Measurements from ENCODE around the gene NTPCR.

- TF ChIP-seq CTCF (IDR thresholded peaks at IDR 0.05) = no peak
- no peak for TF ChIP-seq POLR2A (IDR thresholded peaks at IDR 0.05)
Measured at GRCh38 chr1:232904566-232904965, 45.8 kb upstream of the NTPCR start.
